CD4-positive, alpha-beta T cell treated with Interleukin-10 for 1 hour (primary cell): ENCODE measurements around the gene RBM20.
"Not testable (repeated sequence)": the region's sequence is repeated elsewhere in the genome, so short reads cannot be mapped to it uniquely, and the experiment has no call there.

Experiments
- DNase-seq: peaks from one replicate; pipeline ENCODE4 v3.0.0-alpha.2; 2020

The RBM20 gene

DNA sequence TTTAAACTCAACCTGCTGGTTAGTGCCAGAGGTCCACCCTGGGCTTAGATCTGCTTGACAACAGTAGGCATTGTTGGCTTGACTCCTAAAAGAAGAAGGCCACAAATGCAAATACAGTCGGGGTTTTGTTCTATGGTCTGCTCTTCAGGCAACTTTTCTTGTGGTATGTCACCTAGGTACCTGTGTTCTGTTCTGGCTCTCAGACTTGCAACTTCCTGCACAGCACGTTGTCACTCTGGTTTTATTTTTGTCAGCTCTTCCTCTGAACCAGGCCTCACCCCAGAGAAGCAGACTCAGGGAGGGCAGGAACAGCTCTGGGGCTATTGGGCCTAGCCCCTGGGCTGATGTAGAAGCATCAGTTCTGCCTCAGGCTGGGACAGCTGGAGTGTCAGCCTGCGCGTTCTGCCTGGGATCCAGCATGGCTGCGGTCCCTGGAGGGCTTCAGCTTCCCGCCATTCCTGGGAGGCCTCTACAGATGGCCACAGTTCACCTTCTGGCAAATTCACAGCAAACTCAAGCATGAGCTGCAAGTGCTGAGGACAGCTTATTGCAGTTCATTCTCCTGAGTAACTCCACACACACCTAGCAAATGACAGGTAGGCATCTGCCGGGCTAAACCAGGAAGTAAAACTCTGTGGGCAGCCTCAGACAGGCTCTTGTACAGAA is 216.6 kb downstream of the RBM20 start:
- peak; percentile 79 for DNase-seq

DNA sequence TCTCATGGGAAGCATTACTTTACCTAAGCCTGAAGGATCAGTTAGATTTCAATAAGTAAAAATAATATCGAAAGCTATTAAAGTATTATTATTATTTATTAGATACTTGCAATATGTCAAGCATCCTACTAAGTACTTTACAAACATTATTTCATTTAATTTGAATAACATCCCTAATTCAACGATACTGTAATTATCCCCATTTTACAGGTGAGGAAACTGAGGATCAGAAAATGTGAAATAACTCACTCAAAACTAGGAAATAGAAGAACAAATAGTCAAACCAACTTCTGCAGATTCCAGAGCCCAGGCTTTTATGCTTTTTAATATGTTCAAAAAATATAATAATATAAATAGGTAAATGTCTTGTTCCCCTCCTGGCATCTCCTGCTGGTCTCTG is 217.3 kb downstream of the RBM20 start:
- DNase-seq, result no peak

DNA sequence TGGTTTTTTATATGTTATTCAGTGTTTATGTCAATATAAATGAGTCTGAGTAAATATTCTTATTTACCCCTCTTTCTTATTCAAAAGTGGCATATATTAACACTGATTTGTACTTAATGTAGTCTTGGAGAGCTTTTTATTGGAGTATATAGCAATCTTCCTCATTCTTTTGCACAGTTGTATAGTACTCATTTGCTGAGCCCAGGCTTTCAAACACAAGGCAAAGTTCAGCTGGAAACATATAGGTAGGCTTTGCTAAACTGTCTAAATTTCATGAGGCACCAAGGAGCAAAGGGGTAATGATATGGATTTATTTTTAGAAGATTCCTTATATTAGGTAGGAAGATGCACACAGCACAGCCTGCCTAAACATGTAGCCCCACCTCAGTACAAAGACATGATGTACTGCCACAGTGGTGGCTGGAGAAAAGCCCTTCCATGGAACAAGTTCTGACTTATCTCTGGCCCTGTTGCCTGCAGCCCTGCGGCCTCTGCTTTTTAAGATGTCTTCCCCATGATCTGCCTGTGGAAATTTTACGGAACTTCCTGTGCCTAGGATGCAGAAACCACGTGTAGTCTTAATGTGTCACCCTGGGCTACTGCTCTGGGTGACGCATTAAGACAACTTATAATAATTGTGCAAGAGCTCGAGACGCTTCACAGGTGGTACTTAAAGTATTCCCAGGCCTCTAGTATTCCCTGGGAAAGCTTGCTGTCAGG is 218.0 kb downstream of the RBM20 start:
- DNase-seq, result no peak

DNA sequence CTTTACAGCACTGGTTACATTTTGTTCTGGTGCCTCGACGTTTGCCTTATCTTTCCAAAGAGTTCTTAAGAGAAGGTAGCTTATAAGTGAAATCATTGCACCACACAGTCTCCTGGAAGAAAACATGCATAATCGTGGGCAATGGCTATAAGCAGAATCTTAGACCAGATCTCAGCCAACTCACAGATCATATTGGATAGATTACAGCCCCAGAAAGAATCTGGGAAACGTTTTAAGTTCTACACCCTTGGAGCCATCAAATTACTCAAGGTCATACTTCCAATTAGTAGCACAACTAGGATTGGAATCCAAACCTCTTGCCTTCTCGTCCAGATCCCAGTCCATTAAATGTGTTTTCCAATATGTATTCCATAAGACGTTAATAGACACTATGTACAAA is 218.8 kb downstream of the RBM20 start:
- no peak for DNase-seq

DNA sequence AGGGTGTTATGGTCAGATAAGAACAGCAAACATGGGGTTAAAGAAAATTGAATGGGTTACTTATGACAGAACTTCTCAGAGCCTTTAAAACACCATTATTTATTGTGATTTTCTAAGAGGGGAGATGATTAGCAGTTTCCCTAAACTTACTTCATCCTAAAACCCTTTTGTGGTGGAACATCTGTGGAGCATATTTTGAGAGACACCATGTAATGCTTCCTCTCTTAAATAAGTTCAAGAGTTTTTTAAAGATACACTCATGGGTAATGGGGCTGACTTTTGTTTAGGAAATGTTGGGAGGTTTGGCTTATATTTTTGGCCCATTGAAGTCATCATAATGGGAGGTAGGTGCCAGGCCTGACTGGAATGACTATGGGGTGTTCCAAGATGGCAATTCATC is 219.2 kb downstream of the RBM20 start:
- DNase-seq, result no peak

DNA sequence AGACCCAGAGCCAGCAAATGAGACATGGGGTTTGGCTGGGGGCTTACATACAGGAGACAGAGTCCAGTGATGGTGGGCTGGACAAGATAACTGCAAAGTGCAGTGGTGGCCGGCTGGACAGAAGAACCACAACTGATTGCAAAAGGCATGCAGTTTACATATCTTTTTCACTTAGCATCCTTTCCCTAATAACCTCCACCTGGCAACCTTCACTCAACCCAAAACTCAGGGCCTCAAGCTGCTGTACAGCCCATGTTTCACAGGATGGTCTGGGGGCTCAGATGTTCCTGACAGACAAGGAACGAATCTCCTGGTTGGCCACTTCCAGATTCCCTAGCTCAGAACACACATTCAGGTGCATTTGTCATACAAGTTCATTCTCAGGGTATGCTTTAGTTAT is 219.8 kb downstream of the RBM20 start:
- DNase-seq, result no peak

DNA sequence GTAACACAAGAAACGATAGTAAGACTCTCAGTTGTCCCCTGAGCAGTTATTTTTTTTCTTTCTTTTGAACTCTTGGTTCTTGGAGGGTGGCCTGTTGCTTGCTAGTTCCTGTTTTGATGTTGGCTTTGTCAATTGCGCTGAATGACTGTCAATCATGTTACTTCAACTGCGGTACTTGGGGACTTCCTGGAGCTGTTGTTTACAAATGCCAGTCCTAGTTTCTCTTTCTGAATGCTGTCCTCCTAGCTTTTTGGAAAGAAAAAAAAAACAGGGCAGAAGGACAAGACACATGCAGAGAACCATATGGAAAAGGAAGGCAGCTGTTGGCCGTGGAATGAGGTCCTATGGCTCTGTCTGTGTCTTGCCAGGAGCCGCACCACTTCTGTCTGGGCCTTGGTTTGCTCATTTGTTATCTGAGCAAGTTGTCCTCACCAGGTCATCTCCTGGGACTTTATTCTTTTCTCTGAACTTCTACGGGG is 220.6 kb downstream of the RBM20 start:
- DNase-seq, result peak; percentile 87

DNA sequence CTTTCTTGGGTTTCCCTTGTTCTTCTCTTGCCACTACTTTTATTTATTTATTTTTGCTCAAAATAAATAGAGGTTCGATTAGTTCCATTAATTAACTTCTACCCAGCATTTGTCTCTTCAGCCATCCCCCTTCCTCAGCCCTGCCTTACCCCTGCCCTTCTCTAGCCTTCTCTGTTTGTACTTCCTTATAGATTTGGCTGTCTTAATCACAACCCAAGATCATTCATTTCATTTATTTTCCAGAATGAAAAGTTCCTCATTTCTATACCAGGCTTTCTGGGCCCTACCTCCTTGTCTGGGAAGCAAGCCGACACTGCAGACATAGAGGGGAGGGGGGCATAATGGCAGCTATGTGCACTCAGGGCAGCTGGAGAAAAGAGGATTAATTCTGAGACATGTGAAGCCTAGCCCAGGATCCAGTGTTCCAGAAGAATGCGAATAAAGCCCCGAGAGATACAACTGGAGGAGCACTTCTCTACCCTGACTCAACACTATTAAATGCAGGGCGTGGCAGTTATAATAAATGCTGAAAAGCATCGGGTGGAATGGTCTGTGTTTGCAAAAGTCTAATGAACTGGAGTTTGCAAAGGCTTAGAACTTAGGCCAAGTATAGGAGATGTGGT is 221.2 kb downstream of the RBM20 start:
- no peak for DNase-seq

DNA sequence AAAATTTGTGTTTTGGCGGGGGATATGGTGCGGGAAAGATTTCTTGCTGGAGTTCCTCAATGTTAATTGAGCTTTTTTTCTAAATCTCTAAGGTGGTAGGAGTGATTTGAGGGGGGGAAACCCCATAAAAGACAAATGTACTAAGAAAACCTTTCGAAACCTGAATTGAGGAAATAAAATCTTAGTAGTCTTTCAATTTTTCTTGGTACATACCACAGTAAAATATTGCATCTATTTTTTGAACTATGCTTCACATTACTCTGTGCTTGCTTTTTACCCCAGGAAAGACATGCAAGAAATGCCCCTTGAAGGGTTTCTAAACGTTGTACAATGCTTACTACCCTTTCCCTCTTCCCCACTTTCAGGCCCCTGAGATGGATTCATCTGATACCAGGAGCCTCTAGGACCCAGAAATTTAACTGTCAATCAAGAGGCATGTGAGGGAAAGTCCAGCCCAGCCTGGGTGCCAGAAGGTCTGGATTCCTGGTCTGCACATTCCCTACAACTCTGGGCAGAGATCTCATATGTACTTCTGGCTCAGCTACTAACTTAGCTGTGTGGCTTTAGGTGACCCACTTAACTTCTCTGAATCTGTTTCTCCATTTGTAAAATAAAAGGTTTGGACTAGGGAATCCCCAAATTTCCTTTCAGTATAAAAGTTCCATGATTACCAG is 221.8 kb downstream of the RBM20 start:
- no peak for DNase-seq

DNA sequence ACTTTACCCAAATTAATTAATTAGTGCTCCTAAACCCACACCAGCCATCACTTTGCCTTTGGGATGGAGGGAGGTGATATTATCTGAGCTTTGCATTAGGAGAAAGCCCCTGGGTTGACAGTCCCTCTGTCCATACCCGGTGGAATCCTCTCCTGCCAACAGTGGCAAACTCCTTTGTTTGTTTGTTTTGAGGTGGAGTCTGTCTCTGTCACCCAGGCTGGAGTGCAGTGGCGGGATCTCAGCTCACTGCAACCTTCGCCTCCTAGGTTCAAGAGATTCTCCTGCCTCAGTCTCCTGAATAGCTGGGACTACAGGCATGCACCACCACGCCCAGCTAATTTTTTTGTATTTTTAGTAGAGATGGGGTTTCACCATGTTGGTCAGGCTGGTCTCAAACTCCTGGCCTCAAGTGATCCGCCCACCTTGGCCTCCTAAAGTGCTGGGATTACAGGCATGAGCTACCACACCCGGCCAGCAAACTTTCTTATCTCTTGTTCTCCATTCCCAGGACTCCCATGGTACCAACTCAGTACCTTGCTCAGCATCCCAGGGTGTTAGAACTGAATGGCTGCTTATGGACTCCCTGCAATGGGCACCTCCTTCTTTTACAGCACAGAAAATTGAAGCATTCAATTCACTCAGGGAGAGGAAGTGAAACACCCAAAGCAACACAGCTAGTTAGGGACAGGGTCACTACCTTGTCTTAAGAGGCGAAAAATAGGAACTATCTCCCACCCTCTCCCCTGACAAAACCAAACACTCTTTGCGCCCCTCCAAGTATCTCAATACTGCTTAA is 223.1 kb downstream of the RBM20 start:
- DNase-seq, result not testable (repeated sequence)

DNA sequence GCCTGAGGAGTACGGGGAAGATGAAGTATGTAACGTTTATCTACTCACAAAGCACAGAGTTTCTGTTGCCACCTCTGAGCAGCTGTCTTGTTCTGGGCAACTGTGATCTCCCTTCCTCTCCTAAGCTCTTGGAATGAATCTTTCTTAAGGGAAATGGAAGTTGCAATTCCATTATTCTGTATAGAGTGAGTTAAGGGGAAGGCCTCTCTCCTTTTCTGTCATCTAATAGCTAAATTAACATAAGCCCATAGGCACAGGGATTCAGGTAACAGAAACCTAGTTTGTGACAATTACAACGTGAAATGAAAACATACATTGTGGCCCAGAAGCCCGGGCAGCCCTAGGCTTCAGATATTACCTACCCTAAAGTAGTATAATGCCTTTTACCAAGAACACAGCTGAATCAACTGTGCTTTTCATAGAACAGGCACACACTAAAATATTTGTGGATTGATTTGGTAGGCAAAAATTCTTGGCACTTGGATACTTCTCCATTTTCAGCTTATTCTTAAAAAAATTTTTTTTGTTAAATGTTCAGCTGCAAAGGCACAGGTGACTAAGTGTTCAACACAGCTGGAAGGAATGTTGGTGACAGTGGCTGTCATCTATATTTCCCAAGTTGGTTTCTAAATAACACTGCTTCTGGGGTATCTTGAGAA is 223.8 kb downstream of the RBM20 start:
- no peak for DNase-seq

DNA sequence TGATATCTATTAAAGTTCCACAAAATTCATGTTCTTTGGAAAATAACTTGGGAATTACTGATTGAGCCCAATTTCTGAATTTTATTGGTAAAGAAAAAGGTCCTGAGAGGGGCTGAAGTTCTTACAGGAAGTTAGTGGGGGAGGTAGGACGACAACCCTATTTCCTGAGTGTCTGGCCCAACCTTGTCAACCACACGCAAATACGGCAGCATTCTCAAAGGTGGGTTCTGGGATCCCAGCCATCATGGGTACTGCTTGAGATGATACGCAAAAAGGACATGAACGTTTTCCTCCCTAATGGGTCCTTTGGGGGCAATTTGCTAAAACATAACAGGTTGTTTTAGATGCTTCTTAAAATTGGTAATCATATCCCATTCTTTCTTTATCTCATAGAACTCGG is 224.8 kb downstream of the RBM20 start:
- DNase-seq, result peak; percentile 77

DNA sequence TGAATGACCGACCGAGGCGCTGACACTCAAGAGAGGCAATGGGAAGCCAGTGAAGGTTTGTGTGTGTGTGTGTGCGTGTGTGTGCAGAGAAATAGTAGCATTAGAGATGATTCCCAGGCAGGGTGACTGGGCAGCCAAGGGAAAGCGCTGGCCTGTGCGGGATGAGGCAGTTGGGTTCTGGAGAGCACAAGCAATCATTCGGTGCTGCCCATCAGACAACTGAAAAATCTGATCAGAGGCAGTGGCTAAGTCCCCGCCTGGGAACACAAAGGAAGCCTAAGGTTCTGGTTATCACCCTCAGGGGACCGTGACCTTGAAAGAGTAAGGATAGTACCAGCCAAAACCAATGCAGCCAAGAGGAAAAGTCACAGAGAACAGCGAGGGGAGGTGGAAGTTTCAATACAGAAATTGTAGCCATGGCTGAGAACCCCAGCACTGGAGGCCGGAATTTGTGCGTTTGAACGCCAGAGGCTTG is 226.7 kb downstream of the RBM20 start:
- DNase-seq, result no peak

DNA sequence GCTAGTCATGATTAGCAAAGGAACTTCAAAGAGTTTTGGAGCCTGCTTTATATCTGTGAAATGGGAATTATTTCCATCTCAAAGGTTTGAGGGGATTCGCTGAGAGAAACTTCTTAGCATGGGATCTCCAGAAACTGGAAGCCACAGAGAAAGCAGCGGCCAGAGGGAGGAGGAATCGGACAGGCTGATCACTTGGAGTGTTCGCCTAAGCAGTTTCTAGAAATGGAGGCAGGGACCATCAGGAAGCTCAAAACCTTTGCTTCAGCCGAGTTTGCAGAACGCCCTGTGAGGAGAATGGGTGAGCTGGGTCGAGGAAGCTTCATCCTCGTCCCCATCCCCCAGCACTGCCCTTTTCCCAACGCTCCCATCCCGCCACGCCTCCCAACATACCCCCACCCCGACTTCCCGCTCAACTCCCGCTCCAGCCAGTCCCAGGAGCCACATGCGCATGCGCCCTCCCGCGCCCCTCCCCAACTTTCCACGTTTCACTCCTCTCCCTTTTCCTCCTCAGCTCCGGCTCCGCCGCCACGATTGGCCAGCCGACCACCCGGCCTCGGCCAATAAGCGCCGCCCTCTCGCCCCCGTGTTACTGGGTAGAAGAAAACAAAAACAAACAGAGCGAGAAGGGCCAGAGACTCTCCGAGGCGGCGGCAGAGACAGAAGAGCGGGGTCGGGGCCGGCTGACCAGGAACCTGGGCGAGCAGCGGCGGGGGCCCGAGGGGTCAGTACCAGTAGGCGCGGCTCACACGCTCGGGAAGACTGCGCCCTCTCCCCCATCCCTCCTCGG is 227.4 kb downstream of the RBM20 start, which contains the start of gene PDCD4:
Gene PDCD4, plus strand, starts transcription at position 631 of the 787 bp plus-strand sequence. CDS start 4,100 bp downstream, outside the sequence.
- DNase-seq, result peak; percentile 96

DNA sequence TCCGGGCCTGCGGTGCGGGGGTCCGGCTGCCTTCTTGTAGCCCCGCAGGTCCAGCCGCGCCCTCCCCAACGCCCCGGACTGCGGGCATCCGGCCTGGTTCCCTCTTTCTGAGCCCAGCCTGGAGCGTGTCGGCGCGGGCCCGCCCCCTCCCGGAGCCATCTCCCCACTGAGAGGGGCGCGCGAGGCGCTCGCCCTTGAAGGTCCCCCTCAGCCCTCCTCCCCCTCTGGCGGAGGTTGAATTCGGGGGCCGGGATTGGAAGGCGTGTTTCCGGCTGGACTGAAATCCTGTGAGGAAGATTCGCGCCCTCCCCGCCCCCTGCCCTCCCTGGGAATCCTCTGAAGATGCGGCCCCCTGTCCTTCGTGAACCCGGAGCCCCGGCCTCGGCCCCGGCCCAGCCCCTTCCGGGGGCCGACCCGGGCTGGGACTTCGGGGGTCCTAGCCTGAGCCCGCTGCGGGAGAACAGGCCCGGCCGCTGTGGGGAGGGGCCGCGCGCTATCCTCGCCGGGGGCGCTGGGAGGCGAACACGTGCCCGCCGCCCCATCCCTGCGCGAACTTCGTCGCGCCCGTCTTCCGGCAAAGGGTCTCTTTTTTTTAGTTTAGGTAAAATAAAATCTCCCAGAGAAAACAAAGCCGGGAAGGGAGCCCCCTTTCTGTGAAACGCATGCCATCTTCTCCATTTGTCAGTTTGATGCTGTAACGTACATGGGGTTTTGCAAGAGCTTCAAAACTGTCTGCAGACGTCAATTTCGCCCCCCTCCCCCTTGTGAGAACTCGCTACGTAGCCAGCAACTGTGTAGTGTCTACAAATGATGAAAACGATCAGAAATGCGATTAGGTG is 228.2 kb downstream of the RBM20 start:
- DNase-seq, result peak; percentile 90

DNA sequence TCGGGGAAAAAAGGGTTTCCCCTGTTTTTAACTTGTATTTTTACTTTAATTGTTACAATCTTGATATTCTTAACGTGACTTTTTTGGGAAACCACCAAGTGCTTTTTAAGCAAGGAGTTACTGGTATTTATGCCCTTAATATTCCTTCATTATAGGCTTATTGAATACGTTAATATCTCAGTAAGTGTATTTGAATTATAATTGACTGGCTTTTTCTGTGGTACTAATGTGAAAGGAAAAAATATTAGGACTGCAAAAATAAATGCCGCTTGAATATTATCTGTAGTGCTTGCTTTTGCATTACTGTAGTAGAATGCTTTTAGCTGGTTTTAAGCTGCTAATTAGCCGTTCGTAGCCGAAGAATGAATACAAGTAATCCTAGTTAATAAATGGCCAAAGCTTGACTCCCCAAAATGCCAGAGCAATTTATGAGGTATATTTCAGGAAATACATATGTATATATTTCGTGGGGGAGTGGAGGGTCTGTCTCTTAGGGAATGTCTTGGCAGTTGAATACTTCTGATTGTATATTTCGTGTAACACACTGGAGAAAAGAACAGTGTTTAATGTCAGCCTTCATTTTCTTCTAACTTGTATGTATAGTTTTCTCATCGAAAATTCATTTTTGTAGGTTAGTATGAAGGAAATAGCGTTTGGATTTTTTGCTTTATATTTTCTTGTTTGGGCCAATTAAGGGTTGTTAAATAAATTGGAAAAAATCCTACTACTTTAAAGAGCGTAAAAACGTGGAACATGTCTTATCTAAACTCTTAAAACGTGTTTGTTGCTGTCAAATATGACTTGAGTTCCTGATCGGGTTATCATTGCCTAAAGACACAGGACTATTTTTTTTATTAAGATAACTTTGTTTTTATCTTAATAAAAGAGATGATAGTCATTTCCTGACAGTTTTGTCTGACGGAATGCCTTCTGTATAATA is 229.1 kb downstream of the RBM20 start:
- no peak for DNase-seq

DNA sequence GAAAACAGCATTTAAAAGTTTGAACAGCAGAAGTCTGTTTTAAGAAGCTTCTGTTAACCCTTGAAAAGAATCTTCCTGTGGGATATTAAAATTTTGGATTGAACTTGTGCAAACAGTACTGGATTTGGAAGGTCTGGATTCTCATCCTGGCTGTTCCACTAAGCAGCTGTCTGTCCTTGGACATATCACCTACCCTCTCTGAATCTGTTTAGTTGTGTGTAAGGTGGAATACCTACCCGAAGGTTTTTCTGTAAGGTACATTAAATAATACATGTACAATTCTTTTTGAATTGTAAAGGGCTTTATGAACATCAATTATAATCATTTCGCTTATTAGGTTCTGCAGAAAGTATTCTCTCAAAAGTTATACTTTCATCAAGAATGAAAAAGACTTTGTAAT is 229.8 kb downstream of the RBM20 start:
- no peak for DNase-seq

DNA sequence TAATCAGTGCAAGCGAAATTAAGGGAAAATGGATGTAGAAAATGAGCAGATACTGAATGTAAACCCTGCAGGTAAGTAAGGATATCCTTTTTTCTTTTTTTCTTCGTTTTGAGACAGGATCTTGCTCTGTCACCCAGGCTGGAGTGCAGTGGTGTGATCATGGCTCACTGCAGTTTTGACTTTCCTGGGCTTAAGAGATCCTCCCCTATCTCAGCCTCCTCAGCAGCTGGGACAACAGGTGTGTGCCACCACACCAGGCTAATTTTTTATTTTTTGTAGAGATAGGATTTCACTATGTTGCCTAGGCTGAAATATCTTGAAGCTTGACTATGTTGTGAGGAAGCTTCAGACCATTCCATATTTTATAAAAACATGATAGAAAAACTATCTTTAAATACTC is 231.9 kb downstream of the RBM20 start:
- no peak for DNase-seq

DNA sequence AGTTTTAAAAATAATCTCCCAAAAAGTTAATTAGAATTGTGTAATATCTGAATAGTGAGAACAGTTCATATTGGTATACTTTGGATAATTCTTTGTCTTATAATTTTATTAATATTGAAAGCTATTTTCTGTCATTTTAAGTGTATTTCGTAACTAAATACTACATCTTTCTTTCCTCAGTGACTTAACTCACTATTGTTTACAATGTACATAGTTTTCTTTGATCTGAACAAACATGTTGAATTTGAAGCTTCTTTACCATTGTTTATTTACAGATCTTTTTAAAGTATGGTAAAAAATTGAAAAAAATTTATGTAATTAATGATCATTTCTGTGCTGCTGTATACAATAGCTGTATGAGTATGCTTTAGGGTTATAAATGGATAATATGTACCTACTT is 232.7 kb downstream of the RBM20 start:
- no peak for DNase-seq
